SK-N-SH (cell line): ENCODE results near the gene TJP2. TPM values are rescaled to one million over a fixed set of nuclear protein-coding genes. Genes with fewer than 3 reads are reported as not detected.

ENCODE experiments used
- CTCF ChIA-PET: fragments of 300-600, 350-600 bp; formaldehyde crosslinking; extraction: SDS; loops from one replicate; lab custom pipeline; 2021; lab: Yijun Ruan, JAX
- POLR2A ChIA-PET: fragments of 350-600 bp; sonication (Branson Sonifier 250); formaldehyde crosslinking; extraction: SDS; loops from one replicate; lab custom pipeline; 2020; ENCODE audit warnings: antibody characterized with exemption, inconsistent platforms; lab: Yijun Ruan, JAX
- DNase-seq: peaks from one replicate; pipeline ENCODE4 v3.0.0; 2012
- H2AFZ ChIP-seq: fragments of 200-600 bp; sonication (generic); 2 replicates; pipeline ENCODE4 v1.8.1; 2016; ENCODE audit warnings: antibody characterized with exemption, mild to moderate bottlenecking, low read depth
- H3F3A ChIP-seq: fragments of 200-600 bp; sonication (generic); replicated peaks from 2 replicates; pipeline ENCODE3; 2016; ENCODE audit warnings: antibody characterized with exemption, mild to moderate bottlenecking; ENCODE audit not compliant: insufficient read depth
- H3K27ac ChIP-seq, 2 experiments: fragments of 200-500 bp in 1 of 2; fragments of 200-600 bp in 1 of 2; sonication (Bioruptor generic) in 1 of 2; sonication (generic), shearing (Covaris generic) in 1 of 2; 2 replicates each; pipeline versions ENCODE4 v1.5.1 to v1.6.1; 2014 to 2016; ENCODE audit warnings: low read depth in 2 of 2, inconsistent platforms in 1 of 2, low read length in 1 of 2, mild to moderate bottlenecking in 1 of 2, mixed read lengths in 1 of 2
- H3K27me3 ChIP-seq: fragments of 200-600 bp; sonication (generic), shearing (Covaris generic); 2 replicates; pipeline ENCODE4 v1.6.1; 2016; ENCODE audit warnings: mixed run types; ENCODE audit not compliant: insufficient read depth
- H3K36me3 ChIP-seq, 2 experiments: fragments of 200-500 bp in 1 of 2; fragments of 200-600 bp in 1 of 2; sonication (Bioruptor generic) in 1 of 2; sonication (generic) in 1 of 2; replicated peaks in 1 of 2; 2 replicates each; pipeline versions ENCODE3 to v1.5.1; 2014 to 2016; ENCODE audit warnings: low read length in 1 of 2, mild to moderate bottlenecking in 1 of 2; ENCODE audit not compliant: insufficient read depth in 2 of 2, control insufficient read depth in 1 of 2
- H3K4me1 ChIP-seq, 2 experiments: fragments of 200-500 bp in 1 of 2; fragments of 200-600 bp in 1 of 2; sonication (Bioruptor generic) in 1 of 2; sonication (generic), shearing (Covaris generic) in 1 of 2; 2 replicates each; pipeline versions ENCODE4 v1.5.1 to v1.6.1; 2014 to 2016; ENCODE audit warnings: low read depth in 1 of 2, low read length in 1 of 2, mixed run types in 1 of 2; ENCODE audit not compliant: insufficient read depth in 2 of 2, control insufficient read depth in 1 of 2
- H3K4me2 ChIP-seq: fragments of 200-600 bp; sonication (generic), shearing (Covaris generic); 2 replicates; pipeline ENCODE4 v1.6.1; 2017; ENCODE audit warnings: mixed run types
- H3K4me3 ChIP-seq, 2 experiments: fragments of 200-500 bp in 1 of 2; fragments of 200-600 bp in 1 of 2; sonication (Bioruptor generic) in 1 of 2; sonication (generic), shearing (Covaris generic) in 1 of 2; 2 replicates each; pipeline versions ENCODE4 v1.5.1 to v1.8.1; 2014 to 2016; ENCODE audit warnings: low read depth in 2 of 2, inconsistent platforms in 1 of 2, low read length in 1 of 2, mild to moderate bottlenecking in 1 of 2, mixed read lengths in 1 of 2, moderate library complexity in 1 of 2
- H3K79me2 ChIP-seq: fragments of 200-600 bp; sonication (generic); 2 replicates; pipeline ENCODE4 v1.8.1; 2017; ENCODE audit warnings: mild to moderate bottlenecking; ENCODE audit not compliant: insufficient read depth
- H3K9ac ChIP-seq: fragments of 200-600 bp; sonication (generic); 2 replicates; pipeline ENCODE4 v1.6.1; 2017; ENCODE audit warnings: mixed run types
- H3K9me2 ChIP-seq: fragments of 200-600 bp; sonication (generic); 2 replicates; pipeline ENCODE4 v1.6.1; 2017; ENCODE audit warnings: mixed run types
- H3K9me3 ChIP-seq: fragments of 200-600 bp; sonication (generic); 2 replicates; pipeline ENCODE4 v1.6.1; 2017; ENCODE audit warnings: mixed run types, mild to moderate bottlenecking, moderate library complexity
- H4K20me1 ChIP-seq: fragments of 200-600 bp; sonication (generic); 2 replicates; pipeline ENCODE4 v1.6.1; 2017; ENCODE audit warnings: mild to moderate bottlenecking, mixed run types; ENCODE audit not compliant: insufficient read depth
- CTCF ChIP-seq: fragments of 200-600 bp; sonication (generic); IDR thresholded peaks from 2 replicates; pipeline ENCODE4 v1.6.1; 2017; ENCODE audit warnings: antibody characterized with exemption, mild to moderate bottlenecking, moderate library complexity
- EP300 ChIP-seq, 2 experiments: IDR thresholded peaks; 2 replicates each; pipeline versions ENCODE4 v1.4.0 to v1.6.1; 2012; ENCODE audit warnings: borderline replicate concordance in 1 of 2, low read depth in 1 of 2, low read length in 1 of 2
- FOSL2 ChIP-seq: IDR thresholded peaks from 2 replicates; pipeline ENCODE4 v1.4.0; 2012; ENCODE audit warnings: low read depth, mild to moderate bottlenecking, moderate library complexity, borderline replicate concordance
- GATA2 ChIP-seq: sonication (generic); formaldehyde crosslinking; IDR thresholded peaks from 2 replicates; pipeline ENCODE4 v1.5.0; 2020; ENCODE audit warnings: mild to moderate bottlenecking, missing genetic modification reagents
- JUND ChIP-seq: IDR thresholded peaks from 2 replicates; pipeline ENCODE4 v1.4.0; 2012
- MAX ChIP-seq: IDR thresholded peaks from 2 replicates; pipeline ENCODE4 v1.4.0; 2012; ENCODE audit warnings: low read depth
- NFIC ChIP-seq: IDR thresholded peaks from 2 replicates; pipeline ENCODE4 v1.4.0; 2012; ENCODE audit warnings: borderline replicate concordance
- NRF1 ChIP-seq: IDR thresholded peaks from 2 replicates; pipeline ENCODE4 v1.6.1; 2012; ENCODE audit warnings: low read depth, mild to moderate bottlenecking, low read length
- PBX3 ChIP-seq: IDR thresholded peaks from 2 replicates; pipeline ENCODE4; 2012
- POLR2AphosphoS5 ChIP-seq: IDR thresholded peaks from 2 replicates; pipeline ENCODE4 v1.6.1; 2012; ENCODE audit warnings: low read depth, low read length
- RCOR1 ChIP-seq: fragments of 150-350 bp; IDR thresholded peaks from 2 replicates; pipeline ENCODE4 v1.6.1; 2017; ENCODE audit warnings: antibody characterized with exemption, low read length
- RFX5 ChIP-seq: IDR thresholded peaks from 2 replicates; pipeline ENCODE4 v1.6.1; 2012; ENCODE audit warnings: mild to moderate bottlenecking, improper control_type of control experiment, low read length
- RXRA ChIP-seq: IDR thresholded peaks from 2 replicates; pipeline ENCODE4 v1.4.0; 2012; ENCODE audit warnings: low read depth, mild to moderate bottlenecking, borderline replicate concordance
- SIN3A ChIP-seq: IDR thresholded peaks from 2 replicates; pipeline ENCODE4 v1.6.1; 2012; ENCODE audit warnings: low read depth, mild to moderate bottlenecking, low read length, moderate library complexity, borderline replicate concordance
- TAF1 ChIP-seq: IDR thresholded peaks from 2 replicates; pipeline ENCODE4 v1.6.1; 2012; ENCODE audit warnings: low read depth, mild to moderate bottlenecking, low read length, moderate library complexity, borderline replicate concordance
- TCF12 ChIP-seq: IDR thresholded peaks from 2 replicates; pipeline ENCODE4 v1.4.0; 2012
- TEAD4 ChIP-seq: IDR thresholded peaks from 2 replicates; pipeline ENCODE4 v1.4.0; 2012; ENCODE audit warnings: mild to moderate bottlenecking, borderline replicate concordance; ENCODE audit not compliant: insufficient read depth
- YY1 ChIP-seq: IDR thresholded peaks from 2 replicates; pipeline ENCODE4 v1.4.0; 2012; ENCODE audit warnings: low read depth, mild to moderate bottlenecking
- ZBTB33 ChIP-seq: IDR thresholded peaks from 2 replicates; pipeline ENCODE4 v1.4.0; 2012; ENCODE audit warnings: low read depth, borderline replicate concordance
- WGBS: methylation state at CpG from one replicate; pipeline ENCODE4 v1.1.6; 2017; ENCODE audit warnings: low lambda C conversion rate; 5-methylcytosine and 5-hydroxymethylcytosine counted together
- polyA plus RNA-seq, 3 experiments: library from polyadenylated mRNA; depleted of rRNA; stranded (reverse); fragments of >200 nt; gene quantifications; 2 replicates each; pipeline ENCODE4 v1.2.3, GENCODE V29; 2012

The TJP2 gene
- polyA plus RNA-seq, 1 of the 3 experiments (the other 2 are of a cell fraction) = 17.7 TPM

DNA sequence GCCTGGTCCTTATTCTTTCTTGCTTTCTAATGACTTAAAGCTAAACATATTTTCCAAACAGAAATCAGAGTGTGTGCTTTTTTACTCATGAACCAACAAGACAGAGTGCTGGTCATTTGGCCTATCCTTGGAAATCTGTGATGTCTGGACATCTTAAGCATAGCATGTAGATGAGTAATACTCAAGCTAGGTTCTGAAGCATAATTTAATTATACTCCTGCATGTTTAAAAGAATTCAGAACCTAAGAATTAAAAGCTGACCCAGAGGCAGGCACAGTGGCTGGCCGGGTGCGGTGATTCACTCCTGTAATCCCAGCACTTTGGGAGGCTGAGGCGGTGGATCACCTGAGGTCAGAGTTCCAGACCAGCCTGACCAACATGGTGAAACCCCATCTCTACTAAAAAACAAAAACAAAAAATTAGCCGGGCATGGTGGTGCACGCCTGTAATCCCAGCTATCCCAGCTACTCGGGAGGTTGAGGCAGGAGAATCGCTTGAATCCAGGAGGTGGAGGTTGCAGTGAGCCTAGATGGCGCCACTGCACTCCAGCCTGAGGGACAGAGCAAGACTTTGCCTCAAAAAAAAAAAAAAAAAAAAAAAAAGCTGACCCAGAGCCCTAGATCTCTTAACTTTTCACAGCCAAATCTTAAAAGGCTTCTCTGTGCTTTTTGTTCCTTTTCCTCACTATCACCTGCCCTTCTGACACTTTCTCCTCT lies 16.2 kb upstream of the TJP2 start:
- Histone ChIP-seq H3K4me2 (no peak overlapping the region), H4K20me1 (no peaks in the 10 kb centered on the region), H3F3A (peaks cover 5% of the 10 kb centered on the region), H3K9me3 (no peaks in the 10 kb centered on the region)
- POLR2A ChIA-PET = no interaction called here
- peak; percentile 64 for TF ChIP-seq CTCF
- TF ChIP-seq TAF1 = no peak
- no peak for TF ChIP-seq GATA2
- peak; percentile 69 for TF ChIP-seq JUND
- 0 out of 2 replicates have a peak, but pooled peaks have one; percentile 46 for TF ChIP-seq TEAD4
- no peak for TF ChIP-seq YY1
- TF ChIP-seq RCOR1 = no peak
- TF ChIP-seq RXRA = no peak
- TF ChIP-seq MAX = 0 out of 2 replicates have a peak, but pooled peaks have one; percentile 6
- TF ChIP-seq FOSL2 = peak; percentile 49
- TF ChIP-seq EP300 (IDR thresholded peaks at IDR 0.05; ENCODE audit: borderline replicate concordance in 1 of 2, low read depth in 1 of 2, low read length in 1 of 2) = peak in 1 of 2 experiments; percentile 22; a peak in 1 of 4 replicates
- TF ChIP-seq NFIC = 0 out of 2 replicates have a peak, but pooled peaks have one; percentile 17
- TF ChIP-seq TCF12 = peak; percentile 72
- peak; percentile 49; the same call in 1 of the 2 replicates for TF ChIP-seq PBX3
- TF ChIP-seq, all 33 proteins: peak for 9
- CTCF ChIA-PET = interaction anchor here (0.9 to 1.9 kb wide), 7 partner anchors 9 to 41 kb away, joined by 3 to 12 read pairs (median 4); no protein-coding TSS in a partner anchor
- Histone ChIP-seq H3K4me1 (no peaks in the 10 kb centered on the region), H3K27ac (peak overlapping the region in 1 of 2 experiments; percentile 33; a peak in 1 of 4 replicates), H3K9ac (no peak overlapping the region), H3K79me2 (no peaks in the 10 kb centered on the region), H3K36me3 (no peaks in the 10 kb centered on the region), H2AFZ (no peak overlapping the region), H3K27me3 (no peaks in the 10 kb centered on the region), H3K9me2 (no peaks in the 10 kb centered on the region), H3K4me3 (no peak overlapping the region)
- WGBS = 68% methylated on average over 8 of the region's 8 CpGs
- no peak for DNase-seq

DNA sequence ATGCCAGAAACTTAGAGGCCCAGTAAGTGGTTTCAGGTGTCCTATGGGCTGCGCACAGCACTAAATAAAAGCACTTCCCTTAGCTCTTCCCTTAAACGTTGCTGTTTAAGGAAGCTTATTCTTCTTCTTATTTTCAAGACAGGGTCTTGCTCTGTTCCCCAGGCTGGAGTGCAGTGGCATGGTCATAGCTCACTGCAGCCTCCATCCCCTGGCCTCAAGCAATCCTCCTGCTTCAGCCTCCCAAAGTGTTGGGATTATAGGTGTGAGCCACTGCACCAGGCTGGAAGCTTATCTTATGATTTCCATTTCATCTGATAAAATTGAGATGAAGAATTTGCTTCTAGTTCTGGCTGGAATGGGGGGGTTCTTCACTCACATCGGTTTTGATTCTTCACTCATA lies 15.6 kb upstream of the TJP2 start:
- H3K4me3 ChIP-seq = no peak overlapping the region
- no peak for DNase-seq
- TF ChIP-seq GATA2 (no peak), RFX5 (no peak), POLR2AphosphoS5 (no peak), SIN3A (no peak), ZBTB33 (no peak), NRF1 (no peak)
- H3K27me3 ChIP-seq = no peaks in the 10 kb centered on the region
- no peak overlapping the region for H2AFZ ChIP-seq
- peaks cover 5% of the 10 kb centered on the region for H3F3A ChIP-seq
- POLR2A ChIA-PET = no interaction called here
- no peaks in the 10 kb centered on the region for H3K4me1 ChIP-seq
- H3K27ac ChIP-seq = no peak overlapping the region
- H3K9me3 ChIP-seq = no peaks in the 10 kb centered on the region
- no peaks in the 10 kb centered on the region for H4K20me1 ChIP-seq
- H3K79me2 ChIP-seq = no peaks in the 10 kb centered on the region
- CTCF ChIA-PET = interaction anchor here (0.9 to 1.9 kb wide), 6 partner anchors 9 to 37 kb away, joined by 3 to 12 read pairs (median 4); no protein-coding TSS in a partner anchor
- no peak overlapping the region for H3K9ac ChIP-seq
- no peaks in the 10 kb centered on the region for H3K9me2 ChIP-seq
- H3K36me3 ChIP-seq = no peaks in the 10 kb centered on the region
- WGBS = 90% methylated on average over 3 of the region's 3 CpGs
- H3K4me2 ChIP-seq = no peak overlapping the region
